WTC11 (cell line): ENCODE data around the gene PKLR.

ENCODE experiments used
- ATF2 ChIP-seq: sonication (generic); formaldehyde crosslinking; IDR thresholded peaks from 2 replicates; pipeline ENCODE4 v1.8.1; 2022; ENCODE audit warnings: low read depth, missing genetic modification reagents, borderline replicate concordance
- CTCF ChIP-seq: fragments of 200-600 bp; IDR thresholded peaks from 2 replicates; pipeline ENCODE4 v1.8.0; 2022; ENCODE audit warnings: antibody characterized with exemption
- E2F1 ChIP-seq: sonication (generic); formaldehyde crosslinking; IDR thresholded peaks from 2 replicates; pipeline ENCODE4 v1.8.0; 2022; ENCODE audit warnings: mild to moderate bottlenecking, missing genetic modification reagents
- ELF4 ChIP-seq: sonication (generic); formaldehyde crosslinking; IDR thresholded peaks from 2 replicates; pipeline ENCODE4 v1.8.1; 2022; ENCODE audit warnings: low read depth, mild to moderate bottlenecking, moderate library complexity, missing genetic modification reagents
- MAX ChIP-seq: sonication (generic); formaldehyde crosslinking; IDR thresholded peaks from 2 replicates; pipeline ENCODE4 v1.8.0; 2022; ENCODE audit warnings: mild to moderate bottlenecking, missing genetic modification reagents
- NFYB ChIP-seq: sonication (generic); formaldehyde crosslinking; conservative IDR thresholded peaks from 2 replicates; pipeline ENCODE4 v1.8.0; 2022; ENCODE audit warnings: low read depth, missing genetic modification reagents
- PREB ChIP-seq: sonication (generic); formaldehyde crosslinking; IDR thresholded peaks from 2 replicates; pipeline ENCODE4 v1.8.1; 2022; ENCODE audit warnings: mild to moderate bottlenecking, missing genetic modification reagents, moderate library complexity, borderline replicate concordance
- RELA ChIP-seq: sonication (generic); formaldehyde crosslinking; IDR thresholded peaks from 2 replicates; pipeline ENCODE4 v1.8.1; 2022; ENCODE audit warnings: missing genetic modification reagents, mild to moderate bottlenecking, borderline replicate concordance
- TCF7 ChIP-seq: sonication (generic); formaldehyde crosslinking; IDR thresholded peaks from 2 replicates; pipeline ENCODE4 v1.8.0; 2022; ENCODE audit warnings: mild to moderate bottlenecking, low read depth, missing genetic modification reagents, moderate library complexity
- ZBTB43 ChIP-seq: sonication (generic); formaldehyde crosslinking; IDR thresholded peaks from 2 replicates; pipeline ENCODE4 v1.8.1; 2023; ENCODE audit warnings: mild to moderate bottlenecking, missing genetic modification reagents

- TF ChIP-seq CTCF = no peak
- no peak for TF ChIP-seq TCF7 (CRISPR knock-in tag)
- TF ChIP-seq ATF2 (CRISPR knock-in tag) = no peak
- no peak for TF ChIP-seq ZBTB43 (CRISPR knock-in tag)
- TF ChIP-seq PREB (CRISPR knock-in tag) = no peak
- no peak for TF ChIP-seq NFYB (CRISPR knock-in tag)
- no peak for TF ChIP-seq MAX
- no peak for TF ChIP-seq ELF4 (CRISPR knock-in tag)
- TF ChIP-seq RELA (CRISPR knock-in tag) = no peak
- TF ChIP-seq E2F1 = no peak
Observed at GRCh38 chr1:155300553-155301329, 497 bp downstream of the PKLR start.
